Prostate gland (tissue), 2 donors: ENCODE data around the gene SSC5D.

Source experiments
- POLR2AphosphoS5 ChIP-seq: sonication (generic); formaldehyde crosslinking; IDR thresholded peaks from one replicate; pipeline ENCODE4 v1.6.1; 2017; ENCODE audit warnings: antibody characterized with exemption
- TF ChIP-seq, protein P1 (sequence below), 4 experiments: fragments of 200-600 bp in 2 of 4; fragments of 450-650 bp in 2 of 4; sonication (generic) in 2 of 4; IDR thresholded peaks; 1 replicate in 3 of 4; 2 replicates in 1 of 4; pipeline ENCODE4 v1.5.1; 2016 to 2019; ENCODE audit warnings: antibody characterized with exemption in 4 of 4, mild to moderate bottlenecking in 2 of 4, moderate library complexity in 2 of 4

GRCh38 chr19:55479045-55479444 lies 9.2 kb upstream of the SSC5D start:
- TF ChIP-seq, protein P1, sequence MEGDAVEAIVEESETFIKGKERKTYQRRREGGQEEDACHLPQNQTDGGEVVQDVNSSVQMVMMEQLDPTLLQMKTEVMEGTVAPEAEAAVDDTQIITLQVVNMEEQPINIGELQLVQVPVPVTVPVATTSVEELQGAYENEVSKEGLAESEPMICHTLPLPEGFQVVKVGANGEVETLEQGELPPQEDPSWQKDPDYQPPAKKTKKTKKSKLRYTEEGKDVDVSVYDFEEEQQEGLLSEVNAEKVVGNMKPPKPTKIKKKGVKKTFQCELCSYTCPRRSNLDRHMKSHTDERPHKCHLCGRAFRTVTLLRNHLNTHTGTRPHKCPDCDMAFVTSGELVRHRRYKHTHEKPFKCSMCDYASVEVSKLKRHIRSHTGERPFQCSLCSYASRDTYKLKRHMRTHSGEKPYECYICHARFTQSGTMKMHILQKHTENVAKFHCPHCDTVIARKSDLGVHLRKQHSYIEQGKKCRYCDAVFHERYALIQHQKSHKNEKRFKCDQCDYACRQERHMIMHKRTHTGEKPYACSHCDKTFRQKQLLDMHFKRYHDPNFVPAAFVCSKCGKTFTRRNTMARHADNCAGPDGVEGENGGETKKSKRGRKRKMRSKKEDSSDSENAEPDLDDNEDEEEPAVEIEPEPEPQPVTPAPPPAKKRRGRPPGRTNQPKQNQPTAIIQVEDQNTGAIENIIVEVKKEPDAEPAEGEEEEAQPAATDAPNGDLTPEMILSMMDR (IDR thresholded peaks at IDR 0.05): no peak
- TF ChIP-seq POLR2AphosphoS5: no peak
